ENCODE data around the gene TRPV5.

The TRPV5 gene

DNA sequence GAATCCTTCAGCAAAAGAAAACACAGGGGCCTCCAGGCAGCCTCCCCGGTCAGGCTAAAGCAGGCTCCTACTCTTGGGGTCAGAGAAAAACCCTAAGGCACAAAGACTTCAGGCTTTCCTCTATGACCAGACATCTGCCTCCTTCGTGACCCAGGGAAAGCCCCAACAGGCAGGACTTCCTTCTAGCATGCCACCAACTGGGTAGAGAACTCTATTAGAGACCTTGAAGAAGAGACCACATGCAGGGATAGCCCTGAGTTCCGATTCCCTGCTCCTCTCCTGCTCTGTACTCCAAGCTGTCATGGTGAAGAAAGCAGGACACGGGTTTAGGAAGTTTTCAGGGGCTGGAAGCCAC, 49.3 kb downstream of the TRPV5 start:
- DNase-seq: no peak

DNA sequence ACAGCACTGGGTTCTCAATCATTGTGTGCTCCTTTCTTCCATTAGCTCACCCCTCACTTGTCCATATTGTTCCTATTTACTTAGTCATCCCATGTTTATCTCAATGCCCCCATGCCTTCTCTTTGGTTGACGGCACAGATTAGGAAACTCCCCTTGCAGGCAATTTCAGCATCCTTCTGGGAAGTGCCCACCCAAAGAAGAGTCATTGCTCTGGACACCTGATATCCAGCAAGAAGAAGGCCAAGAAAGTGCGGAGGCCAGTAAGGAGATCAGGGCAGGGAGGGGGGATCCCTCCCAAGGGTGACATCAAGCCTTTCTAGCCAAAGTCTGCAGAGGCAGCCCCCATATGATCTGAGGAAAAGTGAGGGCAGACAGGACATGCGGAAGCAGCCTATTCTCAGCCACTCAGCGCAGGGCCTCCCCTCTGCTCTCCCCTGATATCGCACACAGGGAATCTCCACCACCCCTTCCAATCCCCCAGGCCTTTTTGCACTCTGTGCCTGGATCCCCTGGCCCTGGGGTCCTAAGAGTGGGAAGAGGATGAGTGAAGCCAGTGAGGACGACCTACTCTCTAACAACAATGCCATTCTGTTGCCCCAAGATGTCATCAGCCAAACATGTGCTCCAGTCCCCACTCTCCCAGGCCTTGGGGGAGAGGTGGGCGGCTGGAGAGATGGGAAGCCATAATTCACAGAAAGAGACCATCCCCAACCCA, 49.8 kb downstream of the TRPV5 start:
- DNase-seq: no peak

DNA sequence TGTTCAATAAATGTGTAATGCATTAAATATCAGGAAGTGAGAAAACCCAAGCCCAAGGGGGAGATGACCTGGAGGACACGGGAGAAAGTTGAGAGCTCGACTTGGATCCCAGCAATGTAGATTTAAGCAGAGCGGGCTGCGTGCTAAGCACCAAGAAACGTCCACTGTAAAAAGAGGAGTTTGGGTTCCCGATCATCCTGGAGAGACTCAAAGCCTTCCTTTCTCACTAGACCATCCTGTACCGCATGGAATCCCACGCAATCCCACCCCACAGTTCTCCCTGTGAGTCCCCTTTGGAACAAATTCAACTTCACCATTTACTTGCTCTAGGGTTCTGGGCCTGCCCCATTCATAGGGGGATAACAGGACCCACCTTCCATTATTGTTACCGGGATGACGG, 50.4 kb downstream of the TRPV5 start:
- DNase-seq: no peak

DNA sequence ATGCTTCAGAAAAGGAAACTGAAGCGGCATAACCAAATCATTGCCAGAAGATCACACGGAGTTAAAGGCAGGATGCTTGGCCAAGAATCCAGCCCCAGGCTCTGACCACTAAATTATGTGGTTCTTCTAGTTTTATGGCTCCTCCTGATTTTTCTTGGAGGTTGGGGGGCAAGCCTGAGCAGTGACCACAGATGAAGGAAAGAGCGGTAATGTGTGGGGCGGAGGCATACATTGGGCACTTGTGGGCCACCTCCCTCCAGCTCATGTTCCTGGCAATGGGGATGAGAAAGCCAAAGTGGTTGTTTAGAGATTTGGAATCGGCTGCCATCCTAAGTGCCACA, 51.2 kb downstream of the TRPV5 start:
- no peak for DNase-seq

GRCh38 chr7:142881586-142882337, 51.8 kb downstream of the TRPV5 start:
- DNase-seq: no peak

DNA sequence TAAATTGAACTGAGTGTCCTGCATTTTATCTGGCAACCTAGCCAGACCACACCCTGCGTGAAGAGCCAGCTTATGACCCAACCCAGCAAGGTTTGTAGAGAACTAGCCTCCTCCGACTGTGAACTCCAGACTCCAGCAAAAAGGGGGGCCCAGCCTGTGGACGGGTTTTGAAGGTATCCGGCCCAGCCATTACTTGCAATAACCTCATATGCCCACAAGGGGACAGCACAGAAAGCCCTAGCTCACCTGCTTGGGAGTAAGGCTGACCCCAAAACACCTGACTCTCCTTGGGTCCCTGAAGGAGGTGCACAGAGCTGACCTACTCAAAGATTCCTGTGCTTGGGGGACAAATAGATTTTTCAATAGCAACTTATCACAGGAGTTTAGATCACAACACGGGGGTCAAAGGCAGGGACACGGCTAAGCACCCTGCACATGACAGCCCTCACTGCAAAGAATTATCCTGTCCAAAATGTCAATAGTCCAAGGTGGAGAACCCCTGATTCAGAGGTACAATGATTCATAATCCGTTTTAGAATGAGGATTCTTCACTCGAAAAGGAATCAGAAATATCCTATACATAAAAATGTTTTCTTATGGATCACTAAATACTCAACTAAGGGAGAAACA, 52.6 kb downstream of the TRPV5 start:
- DNase-seq: peak; percentile 36 to 52

DNA sequence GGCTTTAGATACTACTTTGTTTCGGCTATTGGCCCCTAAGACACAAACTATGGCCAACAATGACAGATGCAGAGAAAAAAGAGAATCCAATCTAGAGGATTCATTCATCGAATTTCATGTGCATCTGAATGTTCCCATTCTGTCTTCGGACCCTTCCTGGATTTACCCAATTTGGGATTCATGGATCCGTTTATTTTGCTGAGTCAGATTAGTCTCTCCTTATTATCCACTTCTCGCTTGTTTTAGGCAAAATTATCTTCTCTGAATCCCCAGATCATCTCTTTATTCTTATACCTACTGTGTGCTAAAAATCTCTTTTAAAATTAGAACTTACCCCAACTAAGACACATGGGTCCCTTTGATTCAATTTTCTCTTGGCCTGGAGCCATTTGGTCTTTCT, 54.5 kb downstream of the TRPV5 start:
- no peak for DNase-seq

DNA sequence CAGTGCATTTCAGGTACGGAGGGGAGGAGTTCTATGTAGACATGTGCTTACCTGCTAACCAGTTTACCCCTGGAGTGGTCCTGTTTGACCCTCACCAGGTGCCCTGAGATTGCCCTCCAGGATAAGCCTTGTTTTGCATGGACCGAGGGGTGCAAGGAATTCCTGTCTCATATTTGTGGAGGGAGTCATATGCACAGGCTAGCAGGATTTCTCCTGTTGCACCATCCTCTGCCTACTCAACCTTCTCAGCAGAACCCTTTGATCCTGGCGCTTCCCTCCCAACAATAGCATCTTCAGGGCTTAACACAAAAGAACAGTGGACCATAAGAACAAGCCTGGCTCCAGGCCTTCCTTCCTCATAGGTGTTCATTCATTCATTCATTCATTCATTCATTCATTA, 55.2 kb downstream of the TRPV5 start:
- no peak for DNase-seq

GRCh38 chr7:142876991-142877910, 56.3 kb downstream of the TRPV5 start:
- DNase-seq: no peak

- no peak for DNase-seq
Measured at GRCh38 chr7:142876236-142876960, 57.1 kb downstream of the TRPV5 start.

GRCh38 chr7:142875456-142875855, 58.1 kb downstream of the TRPV5 start:
- no peak for DNase-seq

DNA sequence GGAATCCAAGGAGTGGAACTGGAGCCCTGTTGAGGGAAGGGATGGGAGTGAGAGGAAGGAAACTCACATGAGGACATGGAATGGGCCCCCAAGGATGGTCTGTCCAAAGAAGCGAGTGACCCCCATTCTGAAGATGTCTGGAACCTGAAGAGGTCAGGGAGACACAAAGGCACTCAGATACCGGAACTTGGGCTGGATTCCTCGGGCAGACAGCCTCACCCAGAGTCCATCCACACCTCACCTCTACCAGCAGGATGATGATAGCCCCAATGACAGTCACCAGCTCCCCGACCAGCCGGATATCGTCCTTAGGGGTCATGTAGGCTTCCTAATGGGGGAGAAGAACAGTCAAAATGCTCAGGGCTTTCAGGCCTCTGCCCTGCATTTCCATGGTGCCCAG, 58.7 kb downstream of the TRPV5 start:
- DNase-seq: no peak

GRCh38 chr7:142874409-142874808, 59.1 kb downstream of the TRPV5 start:
- no peak for DNase-seq

DNA sequence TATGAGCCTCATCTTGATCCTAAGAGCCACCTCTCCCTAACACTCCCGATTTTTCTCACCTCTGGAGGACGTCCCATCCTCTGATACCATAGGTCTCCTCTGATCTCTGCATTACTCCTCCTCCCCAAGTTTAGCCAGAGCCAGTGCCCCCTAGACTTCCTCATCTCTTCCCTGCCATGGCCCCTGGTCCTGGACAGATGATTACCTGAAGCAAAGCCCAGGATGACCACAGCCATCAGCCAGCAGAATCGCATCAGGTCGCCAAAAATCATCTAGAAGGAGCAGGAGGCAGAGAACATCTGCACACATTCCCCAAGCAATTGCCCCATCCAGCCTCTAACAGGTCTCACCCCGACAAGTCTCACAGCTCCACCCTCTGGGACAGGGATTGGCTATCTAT, 59.7 kb downstream of the TRPV5 start:
- no peak for DNase-seq

DNA sequence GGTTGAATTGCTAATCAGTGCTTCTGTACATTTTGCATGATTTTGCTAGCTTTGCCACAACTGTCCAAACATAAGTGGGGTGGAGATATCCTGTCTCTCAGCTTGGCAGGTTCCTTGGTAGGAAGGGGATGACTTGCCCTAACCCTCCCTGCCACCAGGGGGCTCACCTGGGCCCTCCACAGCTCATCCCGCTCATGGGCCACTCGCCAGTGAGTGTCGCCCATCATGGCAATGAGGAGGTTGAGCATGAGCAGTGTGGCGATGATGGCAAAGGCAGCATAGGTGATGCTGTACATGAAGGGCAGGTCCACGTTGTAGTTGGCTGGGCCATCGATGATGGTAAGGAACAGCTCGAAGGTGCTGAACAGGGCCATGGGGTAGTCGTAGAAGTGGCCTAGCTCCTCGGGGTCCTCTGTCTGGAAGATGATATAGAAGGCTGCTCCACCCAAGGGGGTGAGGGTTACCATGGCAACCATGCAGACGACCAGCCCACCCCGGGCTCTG, 60.2 kb downstream of the TRPV5 start:
- peak in 1 of 2 donors; percentile 15 for DNase-seq

GRCh38 chr7:142872106-142872675, 61.4 kb downstream of the TRPV5 start:
- no peak for DNase-seq

DNA sequence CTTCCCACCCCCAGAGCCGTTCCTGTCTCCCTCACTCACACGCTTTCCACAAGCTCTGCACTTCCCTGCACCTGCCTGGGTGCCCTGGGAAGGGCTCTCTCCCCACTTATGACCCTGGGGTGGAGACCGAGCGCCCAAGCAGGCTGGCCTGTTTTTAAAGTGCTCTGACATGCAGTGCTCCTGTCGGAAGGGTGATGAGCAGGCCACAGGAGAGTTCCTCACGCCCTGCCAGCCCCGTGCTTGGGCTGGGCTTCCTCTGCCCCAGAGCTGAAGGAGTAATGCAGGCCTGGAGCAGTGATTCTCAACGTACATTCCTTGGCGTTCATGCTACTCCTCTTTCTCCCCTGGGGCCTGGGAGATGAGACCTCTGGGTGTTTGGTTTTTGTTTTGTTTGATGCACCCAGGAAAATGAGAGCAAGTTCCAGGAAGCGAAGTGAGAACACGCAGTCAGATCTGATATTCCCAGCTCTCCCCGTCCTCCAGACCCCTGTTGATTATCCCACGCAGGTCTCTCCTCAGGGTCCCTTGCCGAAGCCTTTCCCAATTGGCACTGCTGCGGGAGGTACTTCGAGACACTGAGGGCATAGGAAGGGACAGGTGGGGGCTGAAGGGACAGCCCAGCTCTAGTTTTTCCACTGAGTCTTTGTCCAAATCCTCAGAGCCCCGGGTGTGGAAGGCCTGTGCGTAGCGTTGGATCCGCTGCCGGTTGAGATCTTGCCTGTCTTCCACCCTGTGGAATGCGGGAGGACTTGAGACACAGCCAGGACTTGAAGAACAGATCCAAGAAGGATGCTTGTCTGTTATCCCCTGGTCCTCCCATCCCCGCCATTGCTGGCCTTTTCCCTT, 62.1 kb downstream of the TRPV5 start:
- DNase-seq: no peak

- no peak for DNase-seq
Measured at GRCh38 chr7:142870566-142871259, 62.8 kb downstream of the TRPV5 start.

DNA sequence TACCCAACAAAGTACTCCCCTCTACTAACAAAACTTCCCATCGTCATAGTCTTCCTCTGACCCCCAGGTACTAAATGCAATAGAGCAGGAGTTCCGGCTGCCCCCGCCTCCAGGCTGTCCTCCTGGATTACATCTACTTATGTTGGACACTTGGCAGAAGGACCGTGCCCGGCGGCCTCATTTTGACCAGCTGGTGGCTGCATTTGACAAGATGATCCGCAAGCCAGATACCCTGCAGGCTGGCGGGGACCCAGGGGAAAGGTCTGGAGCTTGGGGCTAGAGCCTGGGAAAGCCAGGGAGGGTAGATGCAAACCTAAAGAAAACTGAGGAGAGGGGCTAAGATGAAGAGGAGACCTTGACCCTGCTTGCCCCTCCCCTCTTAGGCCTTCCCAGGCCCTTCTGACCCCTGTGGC, 63.4 kb downstream of the TRPV5 start:
- no peak for DNase-seq

DNA sequence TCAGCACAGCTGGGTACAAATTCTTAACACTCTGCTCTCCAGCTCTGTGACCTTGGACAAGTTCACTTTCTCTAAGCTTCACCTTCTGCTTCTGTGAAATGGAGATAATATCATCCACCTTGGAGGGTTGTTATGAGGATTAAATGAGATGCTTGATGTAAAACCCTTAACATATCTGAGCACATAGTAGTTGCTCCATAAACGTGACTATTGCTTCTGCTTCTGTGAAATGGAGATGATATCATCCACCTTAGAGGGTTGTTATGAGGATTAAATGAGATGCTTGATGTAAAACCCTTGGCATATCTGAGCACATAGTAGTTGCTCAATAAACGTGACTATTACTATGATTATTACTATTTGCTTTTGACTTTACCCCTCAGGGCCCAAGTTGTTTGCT, 64.1 kb downstream of the TRPV5 start:
- DNase-seq: no peak

All from activated CD4-positive, alpha-beta T cell treated with anti-CD3 and anti-CD28 coated beads for 4 hours (primary cell).